ENCODE measurements around the gene STX4.

The STX4 gene

DNA sequence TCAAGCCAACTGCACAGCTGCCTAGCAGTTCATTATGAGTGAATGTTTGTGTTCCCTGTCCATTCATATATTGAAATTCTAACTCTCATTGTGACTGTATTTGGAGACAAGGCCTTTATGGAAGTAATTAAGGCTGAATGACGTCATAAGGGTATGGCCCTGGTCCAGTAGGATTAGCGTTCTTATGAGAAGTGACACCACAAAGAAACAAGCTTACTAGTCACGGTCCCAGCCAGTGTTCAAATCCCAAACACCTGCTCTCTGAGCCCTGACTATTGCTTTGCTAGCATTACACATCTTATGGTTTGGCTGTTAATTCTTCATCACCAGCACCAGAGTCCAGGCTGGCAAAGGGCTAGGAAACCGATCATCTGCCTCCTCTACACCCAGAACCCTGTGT, 38.5 kb downstream of the STX4 start:
- TF ChIP-seq, protein P1, sequence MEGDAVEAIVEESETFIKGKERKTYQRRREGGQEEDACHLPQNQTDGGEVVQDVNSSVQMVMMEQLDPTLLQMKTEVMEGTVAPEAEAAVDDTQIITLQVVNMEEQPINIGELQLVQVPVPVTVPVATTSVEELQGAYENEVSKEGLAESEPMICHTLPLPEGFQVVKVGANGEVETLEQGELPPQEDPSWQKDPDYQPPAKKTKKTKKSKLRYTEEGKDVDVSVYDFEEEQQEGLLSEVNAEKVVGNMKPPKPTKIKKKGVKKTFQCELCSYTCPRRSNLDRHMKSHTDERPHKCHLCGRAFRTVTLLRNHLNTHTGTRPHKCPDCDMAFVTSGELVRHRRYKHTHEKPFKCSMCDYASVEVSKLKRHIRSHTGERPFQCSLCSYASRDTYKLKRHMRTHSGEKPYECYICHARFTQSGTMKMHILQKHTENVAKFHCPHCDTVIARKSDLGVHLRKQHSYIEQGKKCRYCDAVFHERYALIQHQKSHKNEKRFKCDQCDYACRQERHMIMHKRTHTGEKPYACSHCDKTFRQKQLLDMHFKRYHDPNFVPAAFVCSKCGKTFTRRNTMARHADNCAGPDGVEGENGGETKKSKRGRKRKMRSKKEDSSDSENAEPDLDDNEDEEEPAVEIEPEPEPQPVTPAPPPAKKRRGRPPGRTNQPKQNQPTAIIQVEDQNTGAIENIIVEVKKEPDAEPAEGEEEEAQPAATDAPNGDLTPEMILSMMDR (conservative IDR thresholded peaks at IDR 0.05; ENCODE audit: low read depth, low read length) = no peak
- H3K4me3 ChIP-seq (ENCODE audit: low read depth, low read length) = peak overlapping the region; percentile 97
- DNase-seq (ENCODE audit: low read depth) = peak; percentile 35

GRCh38 chr16:31072540-31073141, 39.3 kb downstream of the STX4 start:
- TF ChIP-seq, protein P1 (conservative IDR thresholded peaks at IDR 0.05; ENCODE audit: low read depth, low read length) = no peak
- DNase-seq (ENCODE audit: low read depth) = peak; percentile 50
- peak overlapping the region; percentile 97 for H3K4me3 ChIP-seq (ENCODE audit: low read depth, low read length)

DNA sequence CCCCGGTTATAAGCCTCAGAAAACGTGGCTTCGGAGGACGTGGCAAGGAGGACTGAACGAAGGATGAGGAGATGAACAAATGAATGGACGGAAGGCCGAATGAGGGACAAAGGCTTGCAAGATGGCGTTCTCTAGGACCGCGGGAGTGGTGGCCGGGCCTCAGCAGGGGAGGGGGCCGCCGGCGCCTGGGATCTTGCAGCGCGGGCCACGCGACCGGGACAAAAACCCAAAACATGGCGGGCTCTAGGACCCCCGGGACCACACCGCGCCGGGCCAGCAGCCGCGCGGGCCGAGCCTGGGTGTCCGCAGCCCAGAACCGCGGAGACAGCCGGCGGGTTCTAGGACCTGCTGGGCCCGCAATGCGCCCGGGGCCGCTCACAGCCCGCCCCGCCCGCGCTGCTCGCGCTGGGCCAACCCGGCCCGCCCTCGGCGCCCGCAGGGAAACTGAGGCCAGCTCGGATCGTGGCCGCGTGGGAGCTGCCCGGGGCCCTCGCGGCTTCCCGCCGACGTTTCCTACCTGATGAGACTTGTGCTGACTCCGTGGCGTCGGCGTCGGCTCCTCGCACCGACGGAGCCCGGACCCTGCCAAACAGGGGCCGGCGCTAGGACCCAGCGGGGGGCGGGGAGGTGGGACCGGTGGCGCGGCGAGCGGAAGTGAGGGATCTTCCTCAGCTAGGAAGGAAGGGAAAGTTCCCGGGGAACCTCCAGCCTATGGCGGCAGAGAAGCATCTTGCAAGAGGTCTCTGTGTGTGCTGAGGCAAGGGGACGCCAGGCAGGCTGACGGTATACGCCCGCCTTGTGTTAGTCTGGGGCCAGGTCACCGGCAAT, 40.0 kb downstream of the STX4 start:
- TF ChIP-seq, protein P1 (conservative IDR thresholded peaks at IDR 0.05; ENCODE audit: low read depth, low read length) = no peak
- H3K4me3 ChIP-seq (ENCODE audit: low read depth, low read length) = peak overlapping the region; percentile 97
- peak; percentile 92 for DNase-seq (ENCODE audit: low read depth)

- TF ChIP-seq, protein P1 (conservative IDR thresholded peaks at IDR 0.05; ENCODE audit: low read depth, low read length) = no peak
- peak; percentile 100 for DNase-seq (ENCODE audit: low read depth)
- H3K4me3 ChIP-seq (ENCODE audit: low read depth, low read length) = peak within 1 kb of the TSS; percentile 97
Measured at GRCh38 chr16:31073970-31074813, 40.8 kb downstream of the STX4 start, which contains the start of the genes ZNF646 and ZNF668. TSS of gene ZNF646 (plus strand) at chr16:31074422. CDS start at chr16:31076325, 1,903 bp downstream. TSS of gene ZNF668 (minus strand) at chr16:31074240. CDS start at chr16:31064459, 9,781 bp downstream.

GRCh38 chr16:31074814-31075183, 41.4 kb downstream of the STX4 start:
- peak; percentile 41 for DNase-seq (ENCODE audit: low read depth)
- TF ChIP-seq, protein P1 (conservative IDR thresholded peaks at IDR 0.05; ENCODE audit: low read depth, low read length) = no peak
- H3K4me3 ChIP-seq (ENCODE audit: low read depth, low read length) = peak overlapping the region; percentile 97

- DNase-seq (ENCODE audit: low read depth) = no peak
- H3K4me3 ChIP-seq (ENCODE audit: low read depth, low read length) = no peak overlapping the region
- TF ChIP-seq, protein P1 (conservative IDR thresholded peaks at IDR 0.05; ENCODE audit: low read depth, low read length) = no peak
Measured at GRCh38 chr16:31076319-31076718, 43.0 kb downstream of the STX4 start.
